ENCODE data around the gene TMEM243.

GRCh38 chr7:87212498-87212897, 7.0 kb downstream of the TMEM243 start:
- TF ChIP-seq POLR2A (IDR thresholded peaks at IDR 0.05; ENCODE audit: low read depth, low read length), result no peak
- no peak for TF ChIP-seq TAF1 (IDR thresholded peaks at IDR 0.05; ENCODE audit: low read depth, low read length)
